Measurements from ENCODE around the gene SULT4A1.

SULT4A1 gene

DNA sequence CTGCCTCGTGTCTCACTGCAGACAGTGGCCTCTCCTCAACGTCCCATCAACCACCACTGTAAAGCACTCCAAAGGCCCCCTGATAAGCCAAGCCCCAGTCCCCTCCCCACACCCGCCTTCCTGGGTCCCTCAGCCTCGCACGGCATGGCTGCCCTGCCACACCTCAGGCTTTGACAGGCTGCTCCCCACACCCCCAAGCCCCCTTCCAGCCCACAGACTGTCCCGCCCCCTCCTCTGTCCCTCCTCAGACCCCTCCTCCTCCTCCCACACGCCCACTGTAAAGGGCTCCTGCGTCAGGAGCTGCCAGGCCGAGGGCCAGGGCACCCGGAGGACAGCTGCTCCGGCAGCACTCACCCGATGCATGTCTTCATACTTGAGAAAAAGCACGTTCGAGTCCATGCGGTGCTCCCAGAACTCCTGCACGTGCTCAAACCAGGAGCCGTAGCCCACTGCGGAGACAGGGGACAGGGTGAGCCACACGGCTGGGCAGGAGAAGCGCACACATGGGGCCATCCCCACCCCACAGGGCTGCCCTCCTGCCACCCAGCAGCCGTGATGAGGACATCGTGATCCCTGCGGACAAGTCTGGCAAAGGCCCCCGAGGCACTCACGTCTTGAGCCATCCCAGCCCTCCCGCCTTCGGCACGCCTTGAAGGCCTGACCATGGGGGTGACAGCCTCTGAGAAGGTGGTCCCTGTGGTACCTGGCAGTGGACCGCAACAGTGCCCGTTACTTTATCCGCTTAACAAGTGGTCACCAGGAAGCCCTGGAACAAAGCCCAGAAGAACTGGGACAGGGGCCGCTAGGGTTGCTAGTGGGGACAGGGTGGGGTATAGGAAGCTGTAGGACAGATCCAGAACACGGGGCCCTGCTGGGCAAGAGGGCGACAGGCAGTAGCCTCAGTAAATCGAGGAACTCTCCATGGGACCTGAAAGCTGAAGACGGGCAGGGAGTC lies 28.8 kb downstream of the SULT4A1 start:
- POLR2A ChIA-PET = no interaction called here
- DNase-seq (ENCODE audit: extremely low spot score) = no peak
- TF ChIP-seq SP1 (IDR thresholded peaks at IDR 0.05) = no peak
- no peak for TF ChIP-seq ZNF384 (IDR thresholded peaks at IDR 0.05)
- no peak for TF ChIP-seq ELF4 (IDR thresholded peaks at IDR 0.05)
- TF ChIP-seq BHLHE40 (IDR thresholded peaks at IDR 0.05; ENCODE audit: borderline replicate concordance) = no peak
- TF ChIP-seq TARDBP (IDR thresholded peaks at IDR 0.05) = no peak
- TF ChIP-seq CTBP1 (IDR thresholded peaks at IDR 0.05; ENCODE audit: borderline replicate concordance) = no peak
- TF ChIP-seq LEF1 (IDR thresholded peaks at IDR 0.05; ENCODE audit: borderline replicate concordance) = no peak
- TF ChIP-seq, protein P1, sequence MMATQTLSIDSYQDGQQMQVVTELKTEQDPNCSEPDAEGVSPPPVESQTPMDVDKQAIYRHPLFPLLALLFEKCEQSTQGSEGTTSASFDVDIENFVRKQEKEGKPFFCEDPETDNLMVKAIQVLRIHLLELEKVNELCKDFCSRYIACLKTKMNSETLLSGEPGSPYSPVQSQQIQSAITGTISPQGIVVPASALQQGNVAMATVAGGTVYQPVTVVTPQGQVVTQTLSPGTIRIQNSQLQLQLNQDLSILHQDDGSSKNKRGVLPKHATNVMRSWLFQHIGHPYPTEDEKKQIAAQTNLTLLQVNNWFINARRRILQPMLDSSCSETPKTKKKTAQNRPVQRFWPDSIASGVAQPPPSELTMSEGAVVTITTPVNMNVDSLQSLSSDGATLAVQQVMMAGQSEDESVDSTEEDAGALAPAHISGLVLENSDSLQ (IDR thresholded peaks at IDR 0.05) = no peak
- no peak for TF ChIP-seq FOXM1 (IDR thresholded peaks at IDR 0.05; ENCODE audit: borderline replicate concordance)
- no peak for TF ChIP-seq SUZ12 (IDR thresholded peaks at IDR 0.05)
- no peak for TF ChIP-seq ARNT (IDR thresholded peaks at IDR 0.05)
- no peak for TF ChIP-seq FOXK2 (IDR thresholded peaks at IDR 0.05)
- TF ChIP-seq FOXA1 (IDR thresholded peaks at IDR 0.05) = no peak
- no peak for TF ChIP-seq HDGF (IDR thresholded peaks at IDR 0.05; ENCODE audit: borderline replicate concordance)
- CTCF ChIA-PET = no interaction called here

DNA sequence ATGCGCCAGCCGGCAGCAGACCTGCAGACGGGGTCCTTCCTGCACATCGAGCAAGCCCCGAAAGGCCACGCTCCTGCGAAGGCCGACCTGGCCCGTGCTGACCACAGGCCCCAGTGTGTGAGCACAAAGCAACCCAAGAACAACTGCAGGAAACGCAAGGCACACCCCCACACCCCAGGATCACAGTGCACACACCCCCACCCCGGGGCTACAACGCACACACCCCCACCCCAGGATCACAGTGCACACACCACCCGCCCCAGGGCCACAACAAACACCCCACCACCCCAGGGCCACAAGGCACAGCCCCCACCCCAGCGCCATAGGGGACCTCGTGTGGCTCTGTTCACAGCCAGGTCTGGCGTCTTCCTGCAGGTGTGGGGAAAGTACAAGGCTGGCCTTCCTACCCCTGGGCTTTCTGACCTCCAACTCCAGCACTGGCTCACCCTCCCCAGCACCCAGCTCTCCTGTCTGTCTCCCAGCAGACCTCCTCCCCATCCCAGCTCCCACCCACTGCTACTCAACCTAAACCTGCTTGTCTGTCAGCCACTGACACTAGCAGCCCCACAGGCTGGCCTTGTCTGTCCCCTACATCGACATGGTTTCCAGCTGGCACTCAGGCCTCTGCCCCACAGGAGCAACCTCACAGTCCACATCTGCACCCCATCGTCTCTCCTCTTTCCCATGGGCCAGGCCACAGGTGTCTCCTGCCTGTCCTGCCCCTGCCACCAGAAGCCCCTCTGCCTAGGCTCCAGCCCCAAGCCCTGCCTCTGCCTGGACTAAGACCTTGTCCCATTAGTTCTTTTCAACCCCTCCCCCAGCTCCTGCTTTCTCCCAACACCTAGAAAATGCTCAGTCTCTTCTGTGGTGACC lies 29.7 kb downstream of the SULT4A1 start:
- TF ChIP-seq TARDBP (IDR thresholded peaks at IDR 0.05) (no peak), HDGF (IDR thresholded peaks at IDR 0.05; ENCODE audit: borderline replicate concordance) (no peak), ELF4 (IDR thresholded peaks at IDR 0.05) (no peak), LEF1 (IDR thresholded peaks at IDR 0.05; ENCODE audit: borderline replicate concordance) (no peak), FOXA1 (IDR thresholded peaks at IDR 0.05) (no peak), SUZ12 (IDR thresholded peaks at IDR 0.05) (no peak), FOXM1 (IDR thresholded peaks at IDR 0.05; ENCODE audit: borderline replicate concordance) (no peak), SP1 (IDR thresholded peaks at IDR 0.05) (no peak), BHLHE40 (IDR thresholded peaks at IDR 0.05; ENCODE audit: borderline replicate concordance) (no peak), ARNT (IDR thresholded peaks at IDR 0.05) (no peak), L3MBTL2 (conservative IDR thresholded peaks at IDR 0.05) (no peak), ZNF384 (IDR thresholded peaks at IDR 0.05) (no peak), CTBP1 (IDR thresholded peaks at IDR 0.05; ENCODE audit: borderline replicate concordance) (no peak)
- DNase-seq (ENCODE audit: extremely low spot score) = no peak
- ChIA-PET POLR2A (no interaction called here), CTCF (no interaction called here)

DNA sequence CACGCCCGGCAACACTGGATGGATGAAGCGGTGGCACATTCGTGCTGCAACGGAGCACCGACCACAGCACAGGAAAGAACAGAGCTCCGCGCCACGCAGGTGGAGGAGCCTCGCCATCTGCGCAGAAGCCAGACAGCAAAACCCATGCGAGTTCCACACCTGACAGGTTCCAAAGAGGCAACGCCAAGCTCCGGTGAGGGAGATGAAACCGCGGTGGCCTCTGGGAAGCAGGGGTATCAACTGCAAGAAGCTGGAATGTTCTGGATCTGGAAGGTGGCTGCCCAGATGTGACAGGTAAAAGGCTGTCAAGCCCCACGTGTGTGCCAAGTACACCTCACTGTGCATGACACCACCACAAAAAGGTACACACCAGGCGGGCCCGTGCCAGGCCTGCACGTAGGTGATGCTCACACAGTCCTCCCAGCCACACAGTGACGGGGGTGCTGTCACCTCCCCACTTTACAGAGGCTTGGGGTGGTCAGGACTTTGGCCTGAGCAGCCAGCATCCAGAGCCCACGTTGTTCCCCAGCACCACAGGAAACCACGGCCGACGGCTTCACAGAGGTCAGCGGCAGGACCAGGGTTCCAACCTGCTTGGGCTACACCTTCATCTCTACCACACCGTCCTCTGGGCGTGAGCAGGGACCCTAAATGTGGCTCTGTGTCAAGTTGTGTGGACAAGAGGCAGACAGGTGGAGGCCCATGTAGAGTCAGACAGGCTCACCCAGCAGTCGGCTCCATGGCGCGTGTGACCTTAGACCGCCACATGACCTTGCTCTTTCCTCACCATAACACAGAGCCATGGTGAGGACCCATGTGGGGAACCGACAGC lies 30.5 kb downstream of the SULT4A1 start:
- ChIA-PET POLR2A (no interaction called here), CTCF (no interaction called here)
- no peak for DNase-seq (ENCODE audit: extremely low spot score)
- no peak for TF ChIP-seq ELF4 (IDR thresholded peaks at IDR 0.05)
- no peak for TF ChIP-seq NFRKB (IDR thresholded peaks at IDR 0.05)
- no peak for TF ChIP-seq FOXA1 (IDR thresholded peaks at IDR 0.05)
- no peak for TF ChIP-seq TARDBP (IDR thresholded peaks at IDR 0.05)
- TF ChIP-seq SUZ12 (IDR thresholded peaks at IDR 0.05) = no peak
- TF ChIP-seq, protein P1 (IDR thresholded peaks at IDR 0.05) = no peak
- TF ChIP-seq L3MBTL2 (conservative IDR thresholded peaks at IDR 0.05) = no peak
- no peak for TF ChIP-seq ZNF384 (IDR thresholded peaks at IDR 0.05)
- TF ChIP-seq ARNT (IDR thresholded peaks at IDR 0.05) = no peak
- TF ChIP-seq SP1 (IDR thresholded peaks at IDR 0.05) = no peak
- no peak for TF ChIP-seq HDGF (IDR thresholded peaks at IDR 0.05; ENCODE audit: borderline replicate concordance)

DNA sequence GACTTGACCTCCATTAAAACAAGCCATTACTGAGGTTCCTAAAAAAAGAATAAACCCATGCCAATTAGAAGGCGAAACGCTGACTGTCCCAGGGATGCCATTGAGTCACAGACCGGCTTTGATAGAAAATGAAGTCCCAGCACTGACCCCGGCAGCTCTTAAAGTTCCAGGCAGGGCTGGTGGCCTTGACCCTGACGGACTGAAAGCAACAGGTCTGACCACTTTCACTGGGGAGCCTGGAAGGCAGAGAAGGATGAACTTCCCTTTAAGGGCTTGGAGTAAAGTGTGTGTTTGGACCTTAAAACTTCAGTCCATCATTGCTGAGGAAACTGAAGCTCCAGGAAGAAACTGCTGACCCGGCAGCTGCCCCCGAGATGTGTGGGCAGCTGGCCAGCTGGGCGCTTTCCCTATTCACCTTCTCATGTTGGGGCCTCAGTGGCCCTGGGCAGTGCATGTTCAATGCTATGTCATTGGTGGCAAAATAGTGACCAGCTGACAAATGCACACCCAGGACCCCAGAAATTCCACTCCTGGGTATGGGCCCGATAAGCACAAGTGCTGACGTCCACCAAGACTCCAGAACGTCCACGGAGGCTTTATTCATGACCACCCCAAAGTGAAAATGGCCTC lies 31.3 kb downstream of the SULT4A1 start:
- POLR2A ChIA-PET = no interaction called here
- DNase-seq (ENCODE audit: extremely low spot score) = no peak
- CTCF ChIA-PET = interaction anchor here (1.5 kb wide), 1 partner anchor 52 kb away, joined by 3 read pairs; no protein-coding TSS in a partner anchor
- TF ChIP-seq LEF1 (IDR thresholded peaks at IDR 0.05; ENCODE audit: borderline replicate concordance) (no peak), L3MBTL2 (conservative IDR thresholded peaks at IDR 0.05) (no peak), CTBP1 (IDR thresholded peaks at IDR 0.05; ENCODE audit: borderline replicate concordance) (no peak), ARNT (IDR thresholded peaks at IDR 0.05) (no peak), ZNF384 (IDR thresholded peaks at IDR 0.05) (no peak), BHLHE40 (IDR thresholded peaks at IDR 0.05; ENCODE audit: borderline replicate concordance) (no peak), NFRKB (IDR thresholded peaks at IDR 0.05) (no peak), FOXK2 (IDR thresholded peaks at IDR 0.05) (no peak), FOXM1 (IDR thresholded peaks at IDR 0.05; ENCODE audit: borderline replicate concordance) (no peak), TARDBP (IDR thresholded peaks at IDR 0.05) (no peak), SUZ12 (IDR thresholded peaks at IDR 0.05) (no peak), SP1 (IDR thresholded peaks at IDR 0.05) (no peak), HDGF (IDR thresholded peaks at IDR 0.05; ENCODE audit: borderline replicate concordance) (no peak), FOXA1 (IDR thresholded peaks at IDR 0.05) (no peak)
- TF ChIP-seq, protein P1 (IDR thresholded peaks at IDR 0.05) = no peak

Measured in HEK293T (cell line).